ENCODE measurements around the gene BTBD6.
"Not testable (repeated sequence)": the region's sequence is repeated elsewhere in the genome, so short reads cannot be mapped to it uniquely, and the experiment has no call there.

- TF ChIP-seq, protein P1, sequence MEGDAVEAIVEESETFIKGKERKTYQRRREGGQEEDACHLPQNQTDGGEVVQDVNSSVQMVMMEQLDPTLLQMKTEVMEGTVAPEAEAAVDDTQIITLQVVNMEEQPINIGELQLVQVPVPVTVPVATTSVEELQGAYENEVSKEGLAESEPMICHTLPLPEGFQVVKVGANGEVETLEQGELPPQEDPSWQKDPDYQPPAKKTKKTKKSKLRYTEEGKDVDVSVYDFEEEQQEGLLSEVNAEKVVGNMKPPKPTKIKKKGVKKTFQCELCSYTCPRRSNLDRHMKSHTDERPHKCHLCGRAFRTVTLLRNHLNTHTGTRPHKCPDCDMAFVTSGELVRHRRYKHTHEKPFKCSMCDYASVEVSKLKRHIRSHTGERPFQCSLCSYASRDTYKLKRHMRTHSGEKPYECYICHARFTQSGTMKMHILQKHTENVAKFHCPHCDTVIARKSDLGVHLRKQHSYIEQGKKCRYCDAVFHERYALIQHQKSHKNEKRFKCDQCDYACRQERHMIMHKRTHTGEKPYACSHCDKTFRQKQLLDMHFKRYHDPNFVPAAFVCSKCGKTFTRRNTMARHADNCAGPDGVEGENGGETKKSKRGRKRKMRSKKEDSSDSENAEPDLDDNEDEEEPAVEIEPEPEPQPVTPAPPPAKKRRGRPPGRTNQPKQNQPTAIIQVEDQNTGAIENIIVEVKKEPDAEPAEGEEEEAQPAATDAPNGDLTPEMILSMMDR (IDR thresholded peaks at IDR 0.05): not testable (repeated sequence)
- TF ChIP-seq POLR2AphosphoS5 (IDR thresholded peaks at IDR 0.05; ENCODE audit: low read depth, low read length); REST (IDR thresholded peaks at IDR 0.05; ENCODE audit: insufficient read depth in 1 of 2, low read depth in 2 of 2, low read length in 1 of 2): not testable (repeated sequence)
These were observed 29.1 kb downstream of the BTBD6 start for GRCh38 chr14:105277448-105277847.

Measured in Panc1 (cell line).